GM12878 (cell line): ENCODE results near the gene NEK7. TPM values are rescaled to one million over a fixed set of nuclear protein-coding genes. Genes with fewer than 3 reads are reported as not detected.

Source experiments
- ATAC-seq: fragments of 200-7000 bp; cut with Tn5 transposase; 3 replicates; pipeline ENCODE4 v1.9.1; 2020; ENCODE audit warnings: mild to moderate bottlenecking, moderate library complexity
- BruUV-seq: library from RNA; stranded (reverse); fragments of 400-500 nt; replicated peaks from 2 replicates; lab custom pipeline; 2021; lab: Mats Ljungman, UMichigan
- CTCF ChIA-PET: fragments of 300-600 bp; sonication (Branson Sonifier 250); formaldehyde crosslinking; extraction: SDS; loops from one replicate; lab custom pipeline; 2021; ENCODE audit warnings: inconsistent platforms; lab: Yijun Ruan, JAX
- POLR2A ChIA-PET: fragments of 350-600 bp; formaldehyde crosslinking; extraction: SDS; loops from one replicate; lab custom pipeline; 2021; ENCODE audit warnings: inconsistent platforms; lab: Charles Lee
- RAD21 ChIA-PET: fragments of 300-600 bp; sonication (Branson Sonifier 250); formaldehyde crosslinking; loops from one replicate; lab custom pipeline; 2023; ENCODE audit warnings: antibody characterized with exemption; ENCODE audit not compliant: unreplicated experiment; lab: Charles Lee
- SMC1A ChIA-PET: fragments of 300-600 bp; sonication (Branson Sonifier 250); formaldehyde crosslinking; loops from one replicate; lab custom pipeline; 2023; ENCODE audit not compliant: unreplicated experiment, uncharacterized antibody; lab: Charles Lee
- DNase-seq: peaks from one replicate; pipeline ENCODE4 v3.0.0-alpha.2; 2011; ENCODE audit warnings: low read depth, low spot score
- FAIRE-seq: peaks from 3 replicates; lab custom pipeline; 2011; peaks lifted over from hg19 to GRCh38; lab: Jason Lieb, UNC
- H2AFZ ChIP-seq: 2 replicates; pipeline ENCODE4 v1.6.0; 2011; ENCODE audit warnings: low read depth, low read length, control low read depth; ENCODE audit not compliant: control insufficient read depth
- H3K27ac ChIP-seq: 2 replicates; pipeline ENCODE4 v1.5.1; 2011; ENCODE audit warnings: control low read depth; ENCODE audit not compliant: control insufficient read depth, insufficient read depth
- H3K27me3 ChIP-seq, 2 experiments: replicated peaks in 1 of 2; 2 replicates each; pipeline versions ENCODE4 v1.6.0 to v1.6.1; 2011; ENCODE audit warnings: low read length in 1 of 2; ENCODE audit not compliant: control insufficient read depth in 2 of 2, insufficient read depth in 2 of 2
- H3K36me3 ChIP-seq, 2 experiments: 2 replicates each; pipeline ENCODE4 v1.5.1; 2011; ENCODE audit warnings: low read length in 1 of 2; ENCODE audit not compliant: control insufficient read depth in 2 of 2, insufficient read depth in 2 of 2
- H3K4me1 ChIP-seq: 2 replicates; pipeline ENCODE4 v1.6.1; 2011; ENCODE audit warnings: mild to moderate bottlenecking, low read length, moderate library complexity, mixed read lengths; ENCODE audit not compliant: control insufficient read depth, insufficient read depth
- H3K4me2 ChIP-seq: 2 replicates; pipeline ENCODE4 v1.6.0; 2011; ENCODE audit warnings: control low read depth; ENCODE audit not compliant: control insufficient read depth, insufficient read depth
- H3K4me3 ChIP-seq: fragments of 200-600 bp; sonication (generic); 2 replicates; pipeline ENCODE4 v1.5.1; 2016
- H3K79me2 ChIP-seq: 2 replicates; pipeline ENCODE4 v1.6.0; 2011; ENCODE audit warnings: low read length; ENCODE audit not compliant: control insufficient read depth, insufficient read depth
- H3K9ac ChIP-seq: 2 replicates; pipeline ENCODE4 v1.8.0; 2011; ENCODE audit warnings: low read length, control low read depth, mixed read lengths; ENCODE audit not compliant: control insufficient read depth, insufficient read depth
- H3K9me3 ChIP-seq: replicated peaks from 3 replicates; pipeline ENCODE4 v1.5.1; 2011; ENCODE audit warnings: mild to moderate bottlenecking, low read length; ENCODE audit not compliant: control insufficient read depth, insufficient read depth
- H4K20me1 ChIP-seq: 2 replicates; pipeline ENCODE4 v1.6.0; 2011; ENCODE audit not compliant: control insufficient read depth, insufficient read depth
- ATF2 ChIP-seq: IDR thresholded peaks from 2 replicates; pipeline ENCODE4 v1.6.1; 2012; ENCODE audit warnings: low read length, inconsistent platforms
- KAT2A ChIP-seq: conservative IDR thresholded peaks from 2 replicates; pipeline ENCODE4 v1.6.1; 2011; ENCODE audit warnings: low read depth, low read length; ENCODE audit not compliant: control insufficient read depth
- KDM1A ChIP-seq: fragments of 200-600 bp; sonication (generic); IDR thresholded peaks from 2 replicates; pipeline ENCODE4 v1.6.1; 2016; ENCODE audit warnings: borderline replicate concordance
- MEF2B ChIP-seq: fragments of 450-650 bp; IDR thresholded peaks from 2 replicates; pipeline ENCODE4 v1.6.1; 2018; ENCODE audit warnings: mild to moderate bottlenecking, moderate library complexity; ENCODE audit not compliant: partially characterized antibody, poor library complexity, severe bottlenecking
- RUNX3 ChIP-seq: IDR thresholded peaks from 2 replicates; pipeline ENCODE4 v1.6.1; 2012; ENCODE audit warnings: low read length, inconsistent platforms
- ZNF24 ChIP-seq: fragments of 450-650 bp; IDR thresholded peaks from 2 replicates; pipeline ENCODE4 v1.6.1; 2017; ENCODE audit warnings: antibody characterized with exemption, mild to moderate bottlenecking
- WGBS: methylation state at CpG from one replicate; pipeline ENCODE4 v1.1.6; 2016; ENCODE audit warnings: low lambda C conversion rate; ENCODE audit not compliant: insufficient replicate concordance, insufficient coverage; ENCODE audit errors: missing lambda C conversion rate; 5-methylcytosine and 5-hydroxymethylcytosine counted together
- in situ Hi-C: fragments of 300-500 bp; cut with MboI; formaldehyde crosslinking; loops from 9 replicates; pipeline ENCODE4 v1.14.3; 2018; ENCODE audit warnings: mixed read lengths
- intact Hi-C: fragments of 100-400 bp; cut with micrococcal nuclease; formaldehyde crosslinking; loops from one replicate; pipeline ENCODE4 v1.14.2; 2022; ENCODE audit not compliant: unreplicated experiment
- polyA plus RNA-seq, 11 experiments: library from polyadenylated mRNA; depleted of rRNA in 4 of 11; unstranded in 6 of 11; stranded (reverse) in 5 of 11; fragments of >200 nt; fragmentation: Nextera tagmentation in 4 of 11; fragmentation: Illumina TruSeq in 1 of 11; extraction: Ambion mirVana in 4 of 11; extraction: Trizol in 1 of 11; gene quantifications; 1 replicate in 1 of 11; 2 replicates in 10 of 11; pipeline versions ENCODE4 v1.2.1 to v1.2.3, GENCODE V29; 2011 to 2016; ENCODE audit warnings: inconsistent platforms in 2 of 11, missing spikeins in 2 of 11, low read depth in 1 of 11
- total RNA-seq, 4 experiments: library from RNA; depleted of rRNA in 3 of 4; stranded (reverse); fragments of >200 nt in 3 of 4; fragmentation: Illumina TruSeq in 1 of 4; extraction: Trizol in 1 of 4; gene quantifications; 2 replicates each; pipeline versions ENCODE4 v1.2.1 to v1.2.3, GENCODE V29; 2013 to 2021
- TF ChIP-seq, protein P1 (sequence below): IDR thresholded peaks from 2 replicates; pipeline ENCODE4 v1.6.1; 2012; ENCODE audit warnings: low read depth, low read length, improper control_type of control experiment

Gene NEK7
- total and polyA plus RNA-seq, 10 of the 15 experiments (the other 5 are each of a cell fraction or from before 2014, with no cell fraction given) = 9.4 to 77.7 (median 24.0) TPM

DNA sequence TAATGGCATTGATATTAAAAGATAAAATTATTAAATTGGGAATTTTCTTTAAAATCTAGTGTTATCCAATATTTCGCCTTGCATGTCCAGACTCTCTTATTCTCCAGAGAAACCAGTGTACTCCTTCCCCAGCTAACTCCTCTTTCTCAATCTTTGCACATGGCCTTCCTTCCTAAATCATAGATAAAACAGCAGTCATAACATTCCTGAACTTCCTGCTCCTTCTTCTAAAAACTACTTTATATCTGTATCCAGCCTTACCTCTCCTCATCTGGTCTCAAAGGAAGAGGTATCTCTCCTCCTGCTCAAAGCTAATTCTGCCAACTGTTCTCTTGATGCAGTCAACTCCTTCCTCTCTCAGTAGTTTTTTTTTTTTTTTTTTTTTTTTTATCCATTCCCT is 39.5 kb upstream of the NEK7 start (continued):
- no peak for TF ChIP-seq ATF2
- no peak for TF ChIP-seq KDM1A

- Histone ChIP-seq H3K4me1 (no peaks in the 10 kb centered on the region), H4K20me1 (no peaks in the 10 kb centered on the region), H3K9ac (no peak overlapping the region), H3K4me3 (no peak overlapping the region), H3K4me2 (no peak overlapping the region), H2AFZ (no peak overlapping the region), H3K36me3 (no peaks in the 10 kb centered on the region), H3K27ac (no peak overlapping the region), H3K9me3 (no peaks in the 10 kb centered on the region), H3K79me2 (no peaks in the 10 kb centered on the region), H3K27me3 (no peaks in the 10 kb centered on the region; a peak in 1 of 4 replicates)
- intact Hi-C loops (no loop called here), in situ Hi-C loops (no loop called here)
- 11% methylated on average over 2 of the region's 2 CpGs for WGBS
- TF ChIP-seq MEF2B (no peak), ZNF24 (no peak), RUNX3 (no peak), KAT2A (no peak)
- TF ChIP-seq, protein P1, sequence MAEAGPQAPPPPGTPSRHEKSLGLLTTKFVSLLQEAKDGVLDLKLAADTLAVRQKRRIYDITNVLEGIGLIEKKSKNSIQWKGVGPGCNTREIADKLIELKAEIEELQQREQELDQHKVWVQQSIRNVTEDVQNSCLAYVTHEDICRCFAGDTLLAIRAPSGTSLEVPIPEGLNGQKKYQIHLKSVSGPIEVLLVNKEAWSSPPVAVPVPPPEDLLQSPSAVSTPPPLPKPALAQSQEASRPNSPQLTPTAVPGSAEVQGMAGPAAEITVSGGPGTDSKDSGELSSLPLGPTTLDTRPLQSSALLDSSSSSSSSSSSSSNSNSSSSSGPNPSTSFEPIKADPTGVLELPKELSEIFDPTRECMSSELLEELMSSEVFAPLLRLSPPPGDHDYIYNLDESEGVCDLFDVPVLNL = no peak
- ChIA-PET SMC1A (interaction anchor here (0.7 kb wide), 1 partner anchor 16 kb away, joined by 3 read pairs; no protein-coding TSS in a partner anchor), POLR2A (interaction anchor here (0.6 kb wide), 1 partner anchor 34 kb away, joined by 7 read pairs; no protein-coding TSS in a partner anchor), CTCF (interaction anchor here (0.6 to 1.3 kb wide), 2 partner anchors 156 to 854 kb away, joined by 3 read pairs; no protein-coding TSS in a partner anchor), RAD21 (interaction anchor here (0.6 kb wide), 1 partner anchor 26 kb away, joined by 3 read pairs; no protein-coding TSS in a partner anchor)
- FAIRE-seq (no peak), DNase-seq (no peak), ATAC-seq (no peak)
- BruUV-seq = no TSS peak
Observed at GRCh38 chr1:198118134-198118533, 38.7 kb upstream of the NEK7 start.
